ENCODE measurements around the gene THBD. TPM values are rescaled to one million over a fixed set of nuclear protein-coding genes. Genes with fewer than 3 reads are reported as not detected.

Gene THBD
- total and polyA plus RNA-seq, 9 of the 15 experiments (the other 6 are each of a cell fraction or from before 2014, with no cell fraction given), result 0.07 to 0.49 (median 0.33) TPM

GRCh38 chr20:23066772-23067171 is 17.3 kb upstream of the THBD start:
- Histone ChIP-seq H4K20me1 (replicated peaks; ENCODE audit: control insufficient read depth, insufficient read depth, low read length) (no peaks in the 10 kb centered on the region), H3K79me2 (ENCODE audit: control insufficient read depth, insufficient read depth, low read length) (no peaks in the 10 kb centered on the region), H3K9me3 (replicated peaks; ENCODE audit: control insufficient read depth, insufficient read depth, low read depth, low read length) (no peaks in the 10 kb centered on the region), H3K4me3 (no peak overlapping the region), H3K36me3 (ENCODE audit: control insufficient read depth, insufficient read depth, low read length) (no peaks in the 10 kb centered on the region), H3K4me1 (replicated peaks in 1 of 2; ENCODE audit: control insufficient read depth in 2 of 2, insufficient read depth in 2 of 2, low read length in 2 of 2) (peaks cover 0 to 8% of the 10 kb centered on the region in 2 experiments; a peak in 2 of 5 replicates), H2AFZ (ENCODE audit: low read depth, low read length) (no peak overlapping the region), H3K9me1 (ENCODE audit: control insufficient read depth, insufficient read depth, low read length) (no peaks in the 10 kb centered on the region), H3K9ac (ENCODE audit: insufficient read depth in 1 of 2, low read depth in 2 of 2, low read length in 2 of 2) (no peak overlapping the region), H3K27me3 (ENCODE audit: control insufficient read depth in 2 of 2, insufficient read depth in 2 of 2, low read length in 2 of 2) (no peaks in the 10 kb centered on the region), H3K4me2 (ENCODE audit: insufficient read depth, low read length) (no peak overlapping the region), H3K27ac (ENCODE audit: extremely low read depth, low read depth, low read length) (no peak overlapping the region)
- intact Hi-C loops (cut with micrococcal nuclease) (no loop called here), in situ Hi-C loops (cut with MboI) (no loop called here)
- 49% methylated on average over 3 of the region's 3 CpGs for WGBS (ENCODE audit: insufficient coverage, low coverage, missing lambda C conversion rate)
- TF ChIP-seq SMARCA5 (IDR thresholded peaks at IDR 0.05) (no peak), ATF7 (IDR thresholded peaks at IDR 0.05) (peak; percentile 55; the same call in 1 of the 2 replicates), RBM17 (IDR thresholded peaks at IDR 0.05; ENCODE audit: borderline replicate concordance, low read depth, low read length) (no peak), EZH2 (IDR thresholded peaks at IDR 0.05; ENCODE audit: borderline replicate concordance, low read depth, low read length) (no peak), ATF3 (IDR thresholded peaks at IDR 0.05) (peak; percentile 47), ATF3 (CRISPR knock-in tag; conservative IDR thresholded peaks at IDR 0.05) (no peak), ZBTB34 (CRISPR knock-in tag; IDR thresholded peaks at IDR 0.05) (no peak), ATF1 (CRISPR knock-in tag; IDR thresholded peaks at IDR 0.05) (no peak), ATF1 (tag; IDR thresholded peaks at IDR 0.05) (0 out of 2 replicates have a peak, but pooled peaks have one; percentile 23), RNF219 (CRISPR knock-in tag; IDR thresholded peaks at IDR 0.05) (no peak), LARP7 (IDR thresholded peaks at IDR 0.05) (no peak), SMAD1 (IDR thresholded peaks at IDR 0.05; ENCODE audit: low read depth, low read length, partially characterized antibody) (no peak), PREB (CRISPR knock-in tag; IDR thresholded peaks at IDR 0.05) (no peak), ZNF347 (CRISPR knock-in tag; IDR thresholded peaks at IDR 0.05; ENCODE audit: low read depth) (no peak), HDAC2 (IDR thresholded peaks at IDR 0.05) (no peak), NCOR1 (IDR thresholded peaks at IDR 0.05) (no peak), ZNF79 (CRISPR knock-in tag; IDR thresholded peaks at IDR 0.05; ENCODE audit: low read depth) (no peak), SMARCB1 (IDR thresholded peaks at IDR 0.05; ENCODE audit: insufficient read length, low read depth) (no peak)
- FAIRE-seq, result no peak
- DNase-seq (ENCODE audit: extremely low read depth in 1 of 4, low spot score in 3 of 4), result no peak
- CTCF ChIA-PET (ENCODE audit: low intra/inter-chr PET ratio), result no interaction called here
- POLR2A ChIA-PET, result no interaction called here
- no peak for ATAC-seq
- no TSS peak for BruUV-seq (replicated peaks)
